ENCODE measurements around the gene SYNGR2. TPM values are rescaled to one million over a fixed set of nuclear protein-coding genes. Genes with fewer than 3 reads are reported as not detected.

The SYNGR2 gene
- total and polyA plus RNA-seq, 2 donors (not counting 3 experiments of a cell fraction or from before 2014, with no cell fraction given): 65.9 to 281 TPM

DNA sequence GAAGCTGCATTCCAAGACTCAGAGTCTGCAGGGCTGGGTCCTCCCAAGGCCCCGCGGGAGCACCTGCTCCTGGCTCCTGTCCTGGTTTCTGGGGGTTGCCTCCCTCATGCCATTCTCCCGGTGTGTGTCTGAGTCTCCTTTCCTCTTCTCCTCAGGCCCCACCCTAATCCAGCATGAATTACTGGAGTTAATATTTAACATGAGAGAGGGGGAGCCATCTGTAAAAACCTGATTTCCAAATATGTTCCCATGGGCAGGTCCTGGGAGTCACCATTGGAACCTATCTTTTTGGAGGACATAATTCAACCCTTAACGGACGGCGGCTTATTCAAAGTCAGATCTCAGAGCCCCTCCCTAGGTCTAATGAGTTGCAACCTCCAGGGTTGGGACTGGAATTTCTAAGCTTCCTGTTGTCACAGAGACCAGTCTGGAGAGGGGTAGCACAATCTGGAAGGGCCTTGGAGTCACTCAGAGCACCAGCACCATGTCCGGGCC lies 16.8 kb upstream of the SYNGR2 start:
- dilution Hi-C loops (cut with MboI; ENCODE audit: extremely low pct_ligation_motif_present, low sequenced_read_pairs) (no loop called here), intact Hi-C loops (cut with micrococcal nuclease) (loop anchor here (1.0 kb wide), 1 partner anchor 11 kb away; no protein-coding TSS in a partner anchor)
- CTCF ChIA-PET: interaction anchor here (0.8 to 1.2 kb wide), 3 partner anchors 10 to 23 kb away, joined by 3 to 4 read pairs (median 3); no protein-coding TSS in a partner anchor
- Histone ChIP-seq H3K4me3 (replicated peaks in 1 of 3; ENCODE audit: insufficient read depth in 1 of 3, low read depth in 1 of 3, low read length in 3 of 3) (no peak overlapping the region), H4K20me1 (replicated peaks; ENCODE audit: control insufficient read depth, extremely low read depth, insufficient read depth, low read length) (no peaks in the 10 kb centered on the region), H3K9me3 (replicated peaks; ENCODE audit: control insufficient read depth, insufficient read depth, low read length) (no peaks in the 10 kb centered on the region), H3K9me1 (replicated peaks; ENCODE audit: control insufficient read depth, extremely low read depth, insufficient read depth, low read length) (no peaks in the 10 kb centered on the region), H3K27me3 (ENCODE audit: control insufficient read depth in 2 of 2, insufficient read depth in 2 of 2, low read length in 2 of 2) (no peaks in the 10 kb centered on the region), H3K4me1 (ENCODE audit: control insufficient read depth, extremely low read depth, insufficient read depth, low read length) (peaks cover 6% of the 10 kb centered on the region), H3K27ac (ENCODE audit: insufficient read depth, low read depth, low read length) (no peak overlapping the region), H2AFZ (ENCODE audit: low read depth, low read length) (peak overlapping the region; percentile 48), H3K79me2 (ENCODE audit: control insufficient read depth, insufficient read depth, low read length) (no peaks in the 10 kb centered on the region), H3K9ac (replicated peaks; ENCODE audit: extremely low read depth, insufficient read depth, low read length) (no peak overlapping the region), H3K4me2 (ENCODE audit: insufficient read depth, low read length) (no peak overlapping the region), H3K36me3 (ENCODE audit: control insufficient read depth in 2 of 2, extremely low read depth in 1 of 2, insufficient read depth in 2 of 2, low read length in 2 of 2) (no peaks in the 10 kb centered on the region)
- FAIRE-seq (peak; percentile 73), DNase-seq (ENCODE audit: low read depth, low spot score) (no peak)
- no TSS peak for BruUV-seq (replicated peaks)
- POLR2A ChIA-PET: no interaction called here
- TF ChIP-seq EZH2 (IDR thresholded peaks at IDR 0.05; ENCODE audit: borderline replicate concordance, low read depth, low read length, severe bottlenecking): no peak
- TF ChIP-seq FOS (IDR thresholded peaks at IDR 0.05; ENCODE audit: borderline replicate concordance, insufficient read depth, low read length): no peak
- TF ChIP-seq, protein P1, sequence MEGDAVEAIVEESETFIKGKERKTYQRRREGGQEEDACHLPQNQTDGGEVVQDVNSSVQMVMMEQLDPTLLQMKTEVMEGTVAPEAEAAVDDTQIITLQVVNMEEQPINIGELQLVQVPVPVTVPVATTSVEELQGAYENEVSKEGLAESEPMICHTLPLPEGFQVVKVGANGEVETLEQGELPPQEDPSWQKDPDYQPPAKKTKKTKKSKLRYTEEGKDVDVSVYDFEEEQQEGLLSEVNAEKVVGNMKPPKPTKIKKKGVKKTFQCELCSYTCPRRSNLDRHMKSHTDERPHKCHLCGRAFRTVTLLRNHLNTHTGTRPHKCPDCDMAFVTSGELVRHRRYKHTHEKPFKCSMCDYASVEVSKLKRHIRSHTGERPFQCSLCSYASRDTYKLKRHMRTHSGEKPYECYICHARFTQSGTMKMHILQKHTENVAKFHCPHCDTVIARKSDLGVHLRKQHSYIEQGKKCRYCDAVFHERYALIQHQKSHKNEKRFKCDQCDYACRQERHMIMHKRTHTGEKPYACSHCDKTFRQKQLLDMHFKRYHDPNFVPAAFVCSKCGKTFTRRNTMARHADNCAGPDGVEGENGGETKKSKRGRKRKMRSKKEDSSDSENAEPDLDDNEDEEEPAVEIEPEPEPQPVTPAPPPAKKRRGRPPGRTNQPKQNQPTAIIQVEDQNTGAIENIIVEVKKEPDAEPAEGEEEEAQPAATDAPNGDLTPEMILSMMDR (IDR thresholded peaks at IDR 0.05; ENCODE audit: extremely low read depth in 1 of 2, insufficient read depth in 1 of 2, low read depth in 1 of 2, low read length in 2 of 2): no peak
- TF ChIP-seq POLR2A (IDR thresholded peaks at IDR 0.05; ENCODE audit: low read depth, low read length): no peak
- no peak for TF ChIP-seq POLR2AphosphoS5 (IDR thresholded peaks at IDR 0.05; ENCODE audit: insufficient read depth, low read depth, low read length)
- TF ChIP-seq, protein P2, sequence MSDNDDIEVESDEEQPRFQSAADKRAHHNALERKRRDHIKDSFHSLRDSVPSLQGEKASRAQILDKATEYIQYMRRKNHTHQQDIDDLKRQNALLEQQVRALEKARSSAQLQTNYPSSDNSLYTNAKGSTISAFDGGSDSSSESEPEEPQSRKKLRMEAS (IDR thresholded peaks at IDR 0.05; ENCODE audit: insufficient read depth, insufficient read length): no peak
- TF ChIP-seq JUN (IDR thresholded peaks at IDR 0.05; ENCODE audit: borderline replicate concordance, insufficient read depth, insufficient read length, low read depth): no peak
- TF ChIP-seq GATA2 (IDR thresholded peaks at IDR 0.05; ENCODE audit: insufficient read depth, insufficient read length, low read depth, low read length): no peak
- no peak for TF ChIP-seq MYC (IDR thresholded peaks at IDR 0.05; ENCODE audit: low read depth, low read length)

All from endothelial cell of umbilical vein (primary cell).